Globus pallidus (tissue), 1 donor: ENCODE data around the gene CACNA2D1.

Source experiments
- DNase-seq: peaks from one replicate; pipeline ENCODE4 v3.0.0-alpha.2; 2015; ENCODE audit warnings: low spot score

The CACNA2D1 gene

DNA sequence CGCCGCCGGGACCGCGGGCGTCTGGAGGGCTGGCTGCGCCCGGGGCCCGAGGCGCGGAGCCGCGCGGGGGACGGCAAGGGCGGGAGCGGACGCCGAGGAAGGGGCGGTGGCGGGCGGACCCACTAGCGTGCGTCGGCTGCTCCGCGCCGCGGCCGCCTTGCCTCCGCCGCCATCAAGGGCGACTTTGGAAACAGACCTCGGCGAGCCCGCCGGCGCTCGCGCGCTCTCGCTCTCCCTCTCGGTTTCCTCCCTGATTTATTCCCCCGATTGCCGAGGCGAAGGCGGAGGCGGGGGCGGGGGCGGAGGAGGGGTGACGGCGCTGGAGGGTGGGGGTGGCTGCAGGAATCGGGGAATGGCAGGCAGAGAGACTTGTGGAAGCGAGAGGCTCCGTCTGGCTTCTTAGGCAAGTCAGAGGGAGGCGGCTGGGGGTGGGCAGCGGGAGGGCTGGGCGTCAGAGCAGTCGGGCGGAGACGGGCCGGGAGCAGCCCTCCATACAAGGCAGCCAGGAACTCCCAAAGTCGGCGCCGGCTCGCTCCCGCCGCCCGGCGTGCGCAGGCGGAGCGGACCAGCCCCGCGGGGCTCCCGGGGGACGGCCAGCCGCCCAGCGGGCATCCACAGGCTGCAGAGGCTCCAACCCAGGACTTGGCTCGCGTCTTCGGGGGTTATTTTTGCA lies at the start of gene CACNA2D1:
Gene CACNA2D1, minus strand, starts transcription at position 231 of the 673 bp plus-strand sequence.
- DNase-seq, result peak; percentile 87

- peak; percentile 37 for DNase-seq
Observed at GRCh38 chr7:82481499-82482097, 38.0 kb upstream of the CACNA2D1 start.

- DNase-seq, result no peak
Observed at GRCh38 chr7:82477733-82478515, 34.3 kb upstream of the CACNA2D1 start.

GRCh38 chr7:82472966-82473365 lies 29.4 kb upstream of the CACNA2D1 start:
- DNase-seq, result no peak

- DNase-seq, result no peak
Observed at GRCh38 chr7:82471351-82472020, 27.9 kb upstream of the CACNA2D1 start.

DNA sequence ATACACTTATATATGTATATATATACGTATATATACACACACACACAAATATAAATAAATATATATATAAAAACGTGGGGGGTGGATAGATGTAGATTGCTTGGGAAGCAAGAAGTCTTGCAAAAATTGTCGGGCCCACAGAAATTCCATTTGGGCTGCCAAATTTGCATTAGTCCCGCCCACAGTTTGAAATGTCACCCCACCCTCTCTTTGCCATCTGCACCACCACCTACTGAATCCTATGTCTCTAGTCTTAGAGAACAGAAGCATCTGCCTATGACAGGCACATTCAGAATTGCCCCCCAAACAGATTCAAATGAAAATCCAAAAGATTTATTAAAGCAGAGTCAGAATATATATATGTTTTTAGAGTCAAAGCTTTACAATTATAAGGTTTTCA lies 25.6 kb upstream of the CACNA2D1 start:
- DNase-seq, result no peak

DNA sequence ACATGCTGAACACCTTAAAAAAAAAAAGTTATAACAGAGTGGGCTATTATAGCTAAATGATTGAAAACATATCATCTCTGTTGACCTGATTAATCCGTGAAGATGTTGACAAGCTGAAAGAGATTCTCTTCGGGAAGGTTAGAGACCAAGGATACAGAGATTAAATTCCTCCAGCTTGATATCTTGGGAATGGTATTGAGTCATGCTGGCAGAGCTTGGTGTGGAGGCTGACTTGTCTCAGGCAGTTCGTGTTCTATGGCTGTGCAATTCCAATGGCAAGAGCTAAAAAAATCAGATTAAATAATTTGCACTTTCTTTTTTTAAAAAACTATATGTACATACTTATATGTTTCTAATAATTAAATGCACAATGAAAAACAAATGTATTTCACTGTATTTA lies 24.9 kb upstream of the CACNA2D1 start:
- no peak for DNase-seq

- no peak for DNase-seq
Observed at GRCh38 chr7:82467020-82467419, 23.4 kb upstream of the CACNA2D1 start.

DNA sequence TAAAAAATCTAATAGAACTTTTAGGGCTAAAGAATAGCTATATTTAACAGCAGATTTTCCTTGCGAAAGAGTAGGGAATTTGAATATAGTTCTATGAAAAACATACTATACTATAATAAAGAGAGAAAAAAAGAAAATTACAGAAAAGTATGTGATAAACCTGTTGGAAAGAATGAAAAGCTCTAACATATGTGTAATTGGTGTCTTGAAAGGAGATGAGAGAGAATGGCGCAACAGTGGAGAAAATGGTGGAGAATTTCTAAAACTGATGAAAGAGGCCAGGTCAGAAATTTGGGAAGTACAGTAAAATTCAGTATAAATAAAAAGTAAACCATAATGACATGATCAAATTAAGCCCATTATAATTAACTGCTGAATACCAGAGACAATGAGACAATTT lies 20.8 kb upstream of the CACNA2D1 start:
- no peak for DNase-seq

- no peak for DNase-seq
Observed at GRCh38 chr7:82455295-82455694, 11.7 kb upstream of the CACNA2D1 start.

DNA sequence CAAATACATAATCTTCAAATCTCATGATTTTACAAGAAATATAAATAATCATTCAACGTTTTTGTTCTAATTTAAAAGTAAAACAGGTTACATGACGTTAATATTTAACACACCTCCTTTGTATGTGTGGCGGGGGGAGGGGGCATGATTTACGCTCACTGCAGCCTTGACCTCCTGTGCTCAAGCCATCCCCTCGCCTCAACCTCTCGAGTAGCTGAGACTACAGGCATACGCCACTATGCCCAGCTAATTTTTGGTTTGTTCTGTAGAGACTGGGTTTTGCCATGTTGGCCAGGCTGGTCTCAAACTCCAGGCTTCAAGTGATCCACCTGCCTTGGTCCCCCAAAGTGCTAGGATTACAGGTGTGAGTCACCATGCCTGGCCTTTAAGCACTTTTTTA lies 7.2 kb upstream of the CACNA2D1 start:
- DNase-seq, result no peak

- DNase-seq, result no peak
Observed at GRCh38 chr7:82449910-82450309, 6.3 kb upstream of the CACNA2D1 start.

DNA sequence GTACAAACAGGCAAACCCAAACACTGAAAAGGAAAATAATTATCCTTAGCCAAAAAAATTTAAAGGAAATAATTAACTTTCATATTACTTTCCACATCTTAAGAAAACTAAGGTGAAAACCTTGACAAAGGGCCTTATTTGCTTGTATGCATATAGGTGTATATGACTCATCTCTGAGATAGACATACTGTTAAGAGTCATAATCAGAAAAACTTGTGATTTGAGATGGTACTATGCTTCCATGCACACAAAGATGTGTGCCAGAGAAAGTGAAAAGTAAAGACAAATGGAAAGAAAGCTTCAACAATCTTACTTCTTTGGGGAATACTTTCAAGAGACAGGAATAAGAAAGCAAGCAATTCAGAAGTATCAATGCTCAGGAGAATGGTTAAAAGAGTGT lies 3.3 kb upstream of the CACNA2D1 start:
- DNase-seq, result no peak

GRCh38 chr7:82445271-82445670 lies 1.7 kb upstream of the CACNA2D1 start:
- DNase-seq, result no peak

GRCh38 chr7:82444220-82444909 lies 788 bp upstream of the CACNA2D1 start:
- DNase-seq, result peak; percentile 38

GRCh38 chr7:82443036-82443546 lies 486 bp downstream of the CACNA2D1 start:
- DNase-seq, result peak; percentile 59

GRCh38 chr7:82442492-82443035 lies 1.0 kb downstream of the CACNA2D1 start:
- DNase-seq, result peak; percentile 42

DNA sequence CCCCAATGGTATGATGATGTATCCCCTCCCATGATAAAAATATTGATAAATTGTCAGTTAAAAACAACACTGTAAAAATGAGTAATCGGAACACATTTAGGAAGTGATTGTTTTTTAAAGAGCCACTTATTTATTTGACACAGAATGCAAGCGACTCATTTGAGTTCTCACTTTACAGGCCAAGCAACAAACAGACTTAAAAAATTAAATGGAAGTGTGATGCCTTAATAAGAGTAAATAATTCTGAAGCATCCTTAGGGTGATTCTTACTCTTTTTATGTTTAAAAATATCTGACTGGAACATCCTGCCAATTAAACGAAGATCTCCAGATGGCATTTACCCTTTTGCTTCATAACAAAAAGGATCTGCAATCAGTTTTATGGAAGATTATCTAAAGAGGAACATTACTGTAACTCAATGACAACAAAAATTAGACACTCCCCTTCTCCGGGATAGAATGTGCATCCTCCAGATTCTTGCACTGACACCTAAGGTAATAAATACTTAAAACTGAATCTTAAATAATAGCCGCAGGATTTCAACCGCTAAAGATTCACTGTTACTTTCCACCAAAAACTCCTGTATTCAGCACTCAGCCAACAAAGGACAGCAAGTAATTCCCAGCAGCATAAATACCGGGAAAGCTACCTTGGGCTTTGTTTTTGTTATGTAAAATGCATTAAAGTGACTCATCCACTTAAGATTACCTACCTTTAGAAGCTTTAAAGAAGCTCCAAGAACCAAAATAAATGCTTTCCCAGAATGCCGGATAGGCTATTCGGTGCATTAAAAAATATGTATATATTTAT lies 1.7 kb downstream of the CACNA2D1 start:
- DNase-seq, result peak; percentile 37

DNA sequence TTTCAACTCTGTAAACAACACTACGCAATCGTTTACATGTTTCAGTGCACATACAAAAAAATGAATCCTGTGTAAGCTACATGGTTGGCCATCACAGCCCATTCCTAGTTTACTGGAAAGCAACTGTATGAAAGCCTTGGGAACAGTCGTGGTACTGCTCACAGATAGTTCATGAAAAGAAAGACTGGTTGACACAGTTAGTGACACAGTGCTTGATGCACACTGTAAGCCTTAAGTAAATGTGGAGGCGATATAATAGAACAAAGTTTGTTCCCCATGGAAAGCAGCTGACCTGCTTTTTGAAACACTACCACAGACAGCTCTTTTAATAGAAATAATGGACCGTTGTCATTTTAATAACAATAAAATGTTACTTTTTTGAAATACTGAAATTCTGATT lies 5.1 kb downstream of the CACNA2D1 start:
- no peak for DNase-seq

DNA sequence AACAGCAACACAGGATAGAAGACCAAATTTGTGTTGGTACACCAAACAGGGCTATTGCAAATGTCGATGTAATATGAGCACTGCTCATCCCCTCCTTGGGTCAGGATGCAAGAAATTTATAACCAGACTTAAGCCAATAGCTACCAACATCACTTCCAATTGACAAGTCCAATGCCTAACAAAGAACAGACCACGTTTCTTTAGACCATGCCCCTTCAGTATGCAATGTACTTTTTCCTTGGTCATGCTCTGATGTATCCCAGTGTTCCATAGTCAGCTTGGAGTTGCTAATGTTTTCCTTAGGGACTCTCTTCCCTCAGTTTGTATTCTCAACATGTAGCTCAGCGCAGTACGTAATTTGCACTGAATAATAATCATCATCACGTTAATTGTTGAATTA lies 7.8 kb downstream of the CACNA2D1 start:
- DNase-seq, result no peak
